Neuronal stem cell (in vitro differentiated cells): Measurements from ENCODE around the gene LRFN3. TPM values are rescaled to one million over a fixed set of nuclear protein-coding genes. Genes with fewer than 3 reads are reported as not detected.

ENCODE experiments used
- DNase-seq: peaks from one replicate; pipeline ENCODE4 v3.0.0-alpha.2; 2013; ENCODE audit warnings: low spot score
- H2AFZ ChIP-seq: one replicate; pipeline ENCODE4 v1.6.1; 2013; ENCODE audit warnings: mild to moderate bottlenecking, low read length, inconsistent platforms
- H2AK5ac ChIP-seq: 2 replicates; pipeline ENCODE4 v1.6.1; 2013; ENCODE audit warnings: low read depth, mild to moderate bottlenecking, inconsistent platforms, low read length, moderate library complexity, mixed read lengths
- H2BK120ac ChIP-seq: 2 replicates; pipeline ENCODE4 v1.6.1; 2013; ENCODE audit warnings: low read depth, mild to moderate bottlenecking, inconsistent platforms, low read length, moderate library complexity, mixed read lengths
- H2BK12ac ChIP-seq: one replicate; pipeline ENCODE4 v1.6.1; 2013; ENCODE audit warnings: low read length, inconsistent platforms
- H2BK15ac ChIP-seq: 2 replicates; pipeline ENCODE4 v1.6.1; 2013; ENCODE audit warnings: mild to moderate bottlenecking, low read length, inconsistent platforms, mixed read lengths
- H2BK5ac ChIP-seq: one replicate; pipeline ENCODE4 v1.6.1; 2013; ENCODE audit warnings: inconsistent platforms, mild to moderate bottlenecking, low read length, moderate library complexity
- H3K14ac ChIP-seq: one replicate; pipeline ENCODE4 v1.6.1; 2013; ENCODE audit warnings: low read length, inconsistent platforms
- H3K18ac ChIP-seq: 2 replicates; pipeline ENCODE4 v1.6.1; 2013; ENCODE audit warnings: low read length, inconsistent platforms
- H3K23ac ChIP-seq: 2 replicates; pipeline ENCODE4 v1.6.1; 2013; ENCODE audit warnings: low read depth, mild to moderate bottlenecking, mixed read lengths, low read length, inconsistent platforms; ENCODE audit not compliant: poor library complexity
- H3K27ac ChIP-seq: replicated peaks from 3 replicates; pipeline ENCODE4 v1.5.1; 2013; ENCODE audit warnings: low read length, inconsistent platforms
- H3K27me3 ChIP-seq, 3 experiments: 2 replicates each; pipeline ENCODE4 v1.6.1; 2013; ENCODE audit warnings: low read length in 3 of 3, mild to moderate bottlenecking in 2 of 3, inconsistent platforms in 1 of 3, low read depth in 1 of 3, mixed read lengths in 1 of 3, moderate library complexity in 1 of 3; ENCODE audit not compliant: control insufficient read depth in 3 of 3, insufficient read depth in 3 of 3
- H3K36me3 ChIP-seq, 2 donors: replicated peaks in 1 of 2; 2 replicates each; pipeline ENCODE4 v1.6.1; 2013; ENCODE audit warnings: low read length in 2 of 2; ENCODE audit not compliant: control insufficient read depth in 2 of 2, insufficient read depth in 2 of 2
- H3K4ac ChIP-seq: 2 replicates; pipeline ENCODE4 v1.6.1; 2013; ENCODE audit warnings: inconsistent platforms, mild to moderate bottlenecking, low read length, moderate library complexity
- H3K4me1 ChIP-seq, 2 donors: 1 replicate in 1 of 2; 2 replicates in 1 of 2; pipeline ENCODE4 v1.6.1; 2013; ENCODE audit warnings: low read length in 2 of 2, low read depth in 1 of 2; ENCODE audit not compliant: control insufficient read depth in 2 of 2, insufficient read depth in 1 of 2
- H3K4me2 ChIP-seq: one replicate; pipeline ENCODE4 v1.6.1; 2013; ENCODE audit warnings: mild to moderate bottlenecking, low read length, inconsistent platforms; ENCODE audit not compliant: insufficient read depth, poor library complexity, severe bottlenecking
- H3K4me3 ChIP-seq, 2 donors: 2 replicates each; pipeline ENCODE4 v1.5.1; 2013; ENCODE audit warnings: low read length in 2 of 2, mild to moderate bottlenecking in 2 of 2, inconsistent platforms in 1 of 2, moderate library complexity in 1 of 2
- H3K79me1 ChIP-seq: one replicate; pipeline ENCODE4 v1.6.1; 2013; ENCODE audit warnings: low read depth, mild to moderate bottlenecking, inconsistent platforms, low read length, moderate library complexity
- H3K9ac ChIP-seq: one replicate; pipeline ENCODE4 v1.6.1; 2013; ENCODE audit warnings: mild to moderate bottlenecking, low read depth, low read length, inconsistent platforms; ENCODE audit not compliant: poor library complexity
- H3K9me3 ChIP-seq, 2 donors: replicated peaks in 1 of 2; 2 replicates each; pipeline versions ENCODE3 to v1.6.1; 2013; ENCODE audit warnings: low read length in 2 of 2, mild to moderate bottlenecking in 2 of 2, inconsistent platforms in 1 of 2, low read depth in 1 of 2, mixed read lengths in 1 of 2, moderate library complexity in 1 of 2; ENCODE audit not compliant: control insufficient read depth in 2 of 2, insufficient read depth in 1 of 2
- H4K8ac ChIP-seq: one replicate; pipeline ENCODE4 v1.6.1; 2013; ENCODE audit warnings: low read depth, mild to moderate bottlenecking, inconsistent platforms, low read length, moderate library complexity
- H4K91ac ChIP-seq: one replicate; pipeline ENCODE4 v1.6.1; 2013; ENCODE audit warnings: low read length, low read depth, mild to moderate bottlenecking, inconsistent platforms; ENCODE audit not compliant: poor library complexity
- WGBS, 2 donors: extraction: QIAGEN DNeasy Blood & Tissue Kit; methylation state at CpG; one replicate each; pipeline ENCODE4 v1.1.7; 2013; ENCODE audit warnings: missing lambda C conversion rate in 2 of 2, mixed read lengths in 1 of 2; ENCODE audit not compliant: insufficient read length in 2 of 2, insufficient replicate concordance in 1 of 2; ENCODE audit errors: extremely low coverage in 2 of 2; 5-methylcytosine and 5-hydroxymethylcytosine counted together
- small RNA-seq: library from polyadenylated mRNA; stranded (forward); fragments of <200 nt; extraction: miRNeasy Mini kit (QIAGEN cat#:217004); gene quantifications from one replicate; pipeline ENCODE3, GENCODE V24; 2013; ENCODE audit not compliant: insufficient read depth

Gene LRFN3

DNA sequence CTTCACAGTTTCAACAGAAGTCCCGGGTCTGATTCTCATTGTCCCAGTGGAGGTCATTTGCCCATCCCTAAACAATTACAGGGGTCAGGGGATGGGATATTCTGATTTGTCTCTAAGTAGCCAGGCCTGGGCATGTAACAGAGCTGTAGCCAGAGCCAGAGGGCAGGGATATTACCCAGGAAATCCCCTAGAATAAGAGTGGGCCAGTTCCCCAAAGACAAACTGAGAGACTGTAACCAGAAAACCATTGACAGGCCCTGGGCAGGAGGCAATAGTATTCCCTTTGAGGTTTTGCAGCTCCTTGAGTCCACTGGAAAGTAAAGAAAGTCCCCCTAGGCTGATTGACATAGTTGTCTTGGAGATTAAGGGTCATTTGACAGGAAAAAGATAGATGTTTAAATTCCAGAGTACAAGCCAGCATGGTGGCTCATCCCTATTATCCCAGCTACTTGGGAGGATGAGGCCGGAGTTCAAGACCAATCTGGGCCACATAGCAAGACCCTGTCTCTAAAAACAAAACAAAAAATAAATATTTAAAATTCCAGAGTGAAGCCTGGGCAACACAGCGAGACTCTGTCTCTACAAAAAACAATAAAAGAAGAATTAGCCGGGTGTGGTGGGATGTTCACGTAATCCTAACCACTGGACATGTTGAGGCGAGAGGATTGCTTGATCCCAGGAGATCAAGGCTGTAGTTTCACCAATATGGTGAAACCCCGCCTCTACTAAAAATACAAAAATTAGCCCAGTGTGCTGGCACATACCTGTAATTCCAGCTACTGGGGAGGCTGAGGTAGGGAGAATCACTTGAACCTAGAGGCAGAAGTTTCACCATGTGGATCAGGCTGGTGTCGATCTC, 57.0 kb downstream of the LRFN3 start:
- Histone ChIP-seq H2BK15ac (no peak overlapping the region), H3K9me3 (peaks cover 0 to 2% of the 10 kb centered on the region in 2 donors), H3K4ac (no peak overlapping the region), H2BK5ac (no peak overlapping the region), H4K91ac (no peak overlapping the region), H3K18ac (no peak overlapping the region), H3K27ac (no peak overlapping the region), H3K4me2 (no peak overlapping the region), H3K9ac (peak overlapping the region; percentile 4), H3K14ac (no peak overlapping the region), H2AFZ (peak overlapping the region; percentile 7), H4K8ac (no peak overlapping the region), H2AK5ac (no peak overlapping the region), H3K79me1 (peaks cover 5% of the 10 kb centered on the region), H2BK12ac (no peak overlapping the region), H3K23ac (no peak overlapping the region), H2BK120ac (no peak overlapping the region), H3K36me3 (peaks cover 2 to 6% of the 10 kb centered on the region in 2 donors), H3K4me1 (peaks cover 6 to 12% of the 10 kb centered on the region in 2 donors), H3K4me3 (no peak overlapping the region), H3K27me3 (peaks cover 0 to 18% (median 4%) of the 10 kb centered on the region in 3 experiments)
- WGBS, 2 donors, result no CpG with 5 or more reads among the region's 8 CpGs
- no peak for DNase-seq

DNA sequence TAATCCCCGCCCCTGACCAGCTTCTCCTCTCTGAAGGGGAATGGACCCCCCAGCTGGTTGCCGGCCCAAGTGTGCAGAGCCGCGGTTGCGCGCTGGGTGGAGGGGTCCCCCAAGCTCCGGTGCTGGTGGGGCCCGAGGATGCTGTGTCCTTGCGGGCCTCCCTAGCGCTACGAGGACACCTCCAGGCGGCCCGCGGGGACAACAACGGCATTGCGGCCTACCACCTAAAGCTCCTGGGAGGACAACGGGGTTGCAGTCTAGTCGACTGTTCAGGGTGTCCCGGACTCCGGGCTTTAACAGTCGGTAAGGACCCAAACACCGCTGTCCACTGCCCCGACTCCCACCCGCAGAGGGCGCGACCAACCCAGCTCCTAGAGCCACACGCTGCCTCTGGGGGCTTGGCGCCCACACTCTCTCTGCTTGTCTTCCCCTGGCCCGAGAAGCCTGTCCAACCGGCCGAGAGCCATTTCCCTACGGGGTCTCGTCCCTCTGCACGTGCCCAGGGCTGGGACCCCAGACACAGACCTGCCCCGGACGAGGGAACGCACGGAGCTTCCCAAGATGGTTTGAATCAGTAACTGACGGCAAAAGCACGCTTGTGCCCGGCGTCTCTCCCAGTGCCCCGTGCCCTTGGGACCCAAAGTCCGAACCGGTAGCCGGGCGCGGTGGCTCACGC, 57.9 kb downstream of the LRFN3 start:
- peak overlapping the region; percentile 72 for H4K8ac ChIP-seq
- H3K79me1 ChIP-seq, result peaks cover 5% of the 10 kb centered on the region
- H2AK5ac ChIP-seq, result peak overlapping the region; percentile 76
- H3K27me3 ChIP-seq, result peaks cover 0 to 10% (median 4%) of the 10 kb centered on the region in 3 experiments
- H3K4ac ChIP-seq, result no peak overlapping the region
- H4K91ac ChIP-seq, result peak overlapping the region; percentile 64
- no peak overlapping the region for H3K9ac ChIP-seq
- H3K27ac ChIP-seq, result no peak overlapping the region
- H3K9me3 ChIP-seq, result no peaks in the 10 kb centered on the region
- H3K4me3 ChIP-seq, result no peak overlapping the region
- peak overlapping the region; percentile 83 for H2BK15ac ChIP-seq
- no peak for DNase-seq
- peaks cover 4 to 13% of the 10 kb centered on the region in 2 donors for H3K36me3 ChIP-seq
- no peak overlapping the region for H2BK5ac ChIP-seq
- no peak overlapping the region for H3K4me2 ChIP-seq
- H3K14ac ChIP-seq, result no peak overlapping the region
- peak overlapping the region; percentile 97 for H2BK12ac ChIP-seq
- H2AFZ ChIP-seq, result no peak overlapping the region
- peak overlapping the region; percentile 87 for H3K18ac ChIP-seq
- no CpG with 5 or more reads among the region's 49 CpGs for WGBS, 2 donors
- H2BK120ac ChIP-seq, result no peak overlapping the region
- peak overlapping the region; percentile 73 for H3K23ac ChIP-seq
- peaks cover 6 to 12% of the 10 kb centered on the region in 2 donors for H3K4me1 ChIP-seq

Small RNA genes lying within 50 kb of the gene (small RNA-seq; reads per million reads assigned to genes)
- gene AF038458.1, result not detected
